ENCODE results near the gene PGM2L1.

PGM2L1 gene

DNA sequence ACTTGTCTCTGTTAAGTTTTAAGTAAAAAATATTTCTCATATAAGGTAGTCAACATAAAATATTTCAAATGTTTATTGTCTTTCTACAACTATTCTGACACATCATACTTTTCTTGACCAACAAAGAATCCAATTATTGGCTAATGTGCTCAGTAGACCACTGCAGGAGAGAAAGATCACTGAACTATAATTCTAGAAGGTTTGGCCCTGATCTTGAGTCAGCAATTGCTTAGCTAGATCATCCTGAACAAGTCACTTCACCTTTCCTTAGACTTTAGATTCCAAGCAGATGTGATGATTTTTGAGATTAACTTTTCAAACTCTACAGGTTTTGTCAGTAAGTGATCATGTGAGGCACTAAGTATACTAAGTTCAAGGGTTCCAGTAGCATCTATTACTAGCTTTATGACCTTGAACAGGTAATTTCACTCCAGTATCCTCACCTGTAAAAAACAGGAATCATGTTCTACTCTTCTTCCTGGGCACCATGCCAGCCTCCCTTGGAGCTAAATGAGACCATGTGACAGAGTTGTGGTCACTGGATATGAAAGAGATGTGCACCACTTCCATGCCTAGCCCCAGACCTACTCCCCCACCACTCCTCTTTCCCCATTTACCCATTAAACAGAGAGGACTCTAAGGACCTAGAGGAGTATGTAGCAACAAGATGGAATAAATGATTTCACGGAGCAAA, 17.3 kb downstream of the PGM2L1 start (continued):
- TF ChIP-seq, protein P1, sequence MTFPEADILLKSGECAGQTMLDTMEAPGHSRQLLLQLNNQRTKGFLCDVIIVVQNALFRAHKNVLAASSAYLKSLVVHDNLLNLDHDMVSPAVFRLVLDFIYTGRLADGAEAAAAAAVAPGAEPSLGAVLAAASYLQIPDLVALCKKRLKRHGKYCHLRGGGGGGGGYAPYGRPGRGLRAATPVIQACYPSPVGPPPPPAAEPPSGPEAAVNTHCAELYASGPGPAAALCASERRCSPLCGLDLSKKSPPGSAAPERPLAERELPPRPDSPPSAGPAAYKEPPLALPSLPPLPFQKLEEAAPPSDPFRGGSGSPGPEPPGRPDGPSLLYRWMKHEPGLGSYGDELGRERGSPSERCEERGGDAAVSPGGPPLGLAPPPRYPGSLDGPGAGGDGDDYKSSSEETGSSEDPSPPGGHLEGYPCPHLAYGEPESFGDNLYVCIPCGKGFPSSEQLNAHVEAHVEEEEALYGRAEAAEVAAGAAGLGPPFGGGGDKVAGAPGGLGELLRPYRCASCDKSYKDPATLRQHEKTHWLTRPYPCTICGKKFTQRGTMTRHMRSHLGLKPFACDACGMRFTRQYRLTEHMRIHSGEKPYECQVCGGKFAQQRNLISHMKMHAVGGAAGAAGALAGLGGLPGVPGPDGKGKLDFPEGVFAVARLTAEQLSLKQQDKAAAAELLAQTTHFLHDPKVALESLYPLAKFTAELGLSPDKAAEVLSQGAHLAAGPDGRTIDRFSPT (tag by site-specific recombination; IDR thresholded peaks at IDR 0.05) = no peak

DNA sequence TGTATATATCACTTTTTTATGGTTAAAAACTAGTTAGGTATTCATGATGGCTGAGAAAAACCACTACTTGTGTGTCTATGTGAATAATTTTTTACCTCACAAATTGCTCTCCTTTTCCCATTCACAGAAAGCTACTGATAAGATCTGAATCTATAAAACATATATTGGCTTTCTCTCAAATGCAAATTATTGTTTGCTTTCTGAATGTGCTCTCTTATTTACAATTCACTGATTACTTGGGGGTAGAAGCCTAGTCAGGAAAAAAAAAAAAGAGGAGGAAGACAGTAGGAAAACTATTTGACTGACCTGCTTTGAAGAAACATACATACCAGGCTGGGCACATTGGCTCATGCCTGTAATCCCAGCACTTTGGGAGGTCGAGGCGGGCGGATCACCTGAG, 20.5 kb downstream of the PGM2L1 start:
- TF ChIP-seq ZNF654 (tag by site-specific recombination; IDR thresholded peaks at IDR 0.05; ENCODE audit: low read depth) (no peak), ZNF529 (tag by site-specific recombination; IDR thresholded peaks at IDR 0.05; ENCODE audit: insufficient replicate concordance) (no peak), TCF7L2 (IDR thresholded peaks at IDR 0.05; ENCODE audit: borderline replicate concordance, low read depth, low read length) (no peak), ZNF354C (tag by site-specific recombination; IDR thresholded peaks at IDR 0.05; ENCODE audit: borderline replicate concordance, low read depth) (no peak)
- TF ChIP-seq, protein P2, sequence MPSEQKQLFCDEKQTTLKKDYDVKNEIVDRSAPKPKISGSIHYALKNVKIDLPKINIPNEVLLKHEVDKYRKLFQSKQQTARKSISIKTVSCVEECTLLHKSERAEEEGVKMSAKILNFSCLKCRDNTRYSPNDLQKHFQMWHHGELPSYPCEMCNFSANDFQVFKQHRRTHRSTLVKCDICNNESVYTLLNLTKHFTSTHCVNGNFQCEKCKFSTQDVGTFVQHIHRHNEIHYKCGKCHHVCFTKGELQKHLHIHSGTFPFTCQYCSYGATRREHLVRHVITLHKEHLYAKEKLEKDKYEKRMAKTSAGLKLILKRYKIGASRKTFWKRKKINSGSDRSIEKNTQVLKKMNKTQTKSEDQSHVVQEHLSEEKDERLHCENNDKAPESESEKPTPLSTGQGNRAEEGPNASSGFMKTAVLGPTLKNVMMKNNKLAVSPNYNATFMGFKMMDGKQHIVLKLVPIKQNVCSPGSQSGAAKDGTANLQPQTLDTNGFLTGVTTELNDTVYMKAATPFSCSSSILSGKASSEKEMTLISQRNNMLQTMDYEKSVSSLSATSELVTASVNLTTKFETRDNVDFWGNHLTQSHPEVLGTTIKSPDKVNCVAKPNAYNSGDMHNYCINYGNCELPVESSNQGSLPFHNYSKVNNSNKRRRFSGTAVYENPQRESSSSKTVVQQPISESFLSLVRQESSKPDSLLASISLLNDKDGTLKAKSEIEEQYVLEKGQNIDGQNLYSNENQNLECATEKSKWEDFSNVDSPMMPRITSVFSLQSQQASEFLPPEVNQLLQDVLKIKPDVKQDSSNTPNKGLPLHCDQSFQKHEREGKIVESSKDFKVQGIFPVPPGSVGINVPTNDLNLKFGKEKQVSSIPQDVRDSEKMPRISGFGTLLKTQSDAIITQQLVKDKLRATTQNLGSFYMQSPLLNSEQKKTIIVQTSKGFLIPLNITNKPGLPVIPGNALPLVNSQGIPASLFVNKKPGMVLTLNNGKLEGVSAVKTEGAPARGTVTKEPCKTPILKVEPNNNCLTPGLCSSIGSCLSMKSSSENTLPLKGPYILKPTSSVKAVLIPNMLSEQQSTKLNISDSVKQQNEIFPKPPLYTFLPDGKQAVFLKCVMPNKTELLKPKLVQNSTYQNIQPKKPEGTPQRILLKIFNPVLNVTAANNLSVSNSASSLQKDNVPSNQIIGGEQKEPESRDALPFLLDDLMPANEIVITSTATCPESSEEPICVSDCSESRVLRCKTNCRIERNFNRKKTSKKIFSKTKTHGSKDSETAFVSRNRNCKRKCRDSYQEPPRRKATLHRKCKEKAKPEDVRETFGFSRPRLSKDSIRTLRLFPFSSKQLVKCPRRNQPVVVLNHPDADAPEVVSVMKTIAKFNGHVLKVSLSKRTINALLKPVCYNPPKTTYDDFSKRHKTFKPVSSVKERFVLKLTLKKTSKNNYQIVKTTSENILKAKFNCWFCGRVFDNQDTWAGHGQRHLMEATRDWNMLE (tag by site-specific recombination; conservative IDR thresholded peaks at IDR 0.05; ENCODE audit: low read depth) = no peak
- TF ChIP-seq, protein P3, sequence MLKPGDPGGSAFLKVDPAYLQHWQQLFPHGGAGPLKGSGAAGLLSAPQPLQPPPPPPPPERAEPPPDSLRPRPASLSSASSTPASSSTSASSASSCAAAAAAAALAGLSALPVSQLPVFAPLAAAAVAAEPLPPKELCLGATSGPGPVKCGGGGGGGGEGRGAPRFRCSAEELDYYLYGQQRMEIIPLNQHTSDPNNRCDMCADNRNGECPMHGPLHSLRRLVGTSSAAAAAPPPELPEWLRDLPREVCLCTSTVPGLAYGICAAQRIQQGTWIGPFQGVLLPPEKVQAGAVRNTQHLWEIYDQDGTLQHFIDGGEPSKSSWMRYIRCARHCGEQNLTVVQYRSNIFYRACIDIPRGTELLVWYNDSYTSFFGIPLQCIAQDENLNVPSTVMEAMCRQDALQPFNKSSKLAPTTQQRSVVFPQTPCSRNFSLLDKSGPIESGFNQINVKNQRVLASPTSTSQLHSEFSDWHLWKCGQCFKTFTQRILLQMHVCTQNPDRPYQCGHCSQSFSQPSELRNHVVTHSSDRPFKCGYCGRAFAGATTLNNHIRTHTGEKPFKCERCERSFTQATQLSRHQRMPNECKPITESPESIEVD (tag by site-specific recombination; IDR thresholded peaks at IDR 0.05) = peak; percentile 54
- no peaks in the 10 kb centered on the region for H3K36me3 ChIP-seq (ENCODE audit: control insufficient read depth in 2 of 2, insufficient read depth in 1 of 2, low read length in 2 of 2)
- no peaks in the 10 kb centered on the region for H3K4me1 ChIP-seq (ENCODE audit: control insufficient read depth, insufficient read depth, low read length)
- H3K27ac ChIP-seq (ENCODE audit: extremely low read depth, low read depth, low read length) = no peak overlapping the region
- POLR2A ChIA-PET = no interaction called here
- no peak overlapping the region for H3K4me3 ChIP-seq (ENCODE audit: low read depth, low read length)
- H3K9me3 ChIP-seq (ENCODE audit: control insufficient read depth, insufficient read depth, low read depth, low read length) = no peaks in the 10 kb centered on the region
- CTCF ChIA-PET = interaction anchor here (0.7 to 1.6 kb wide), 3 partner anchors 11 to 73 kb away, joined by 3 to 4 read pairs (median 4); no protein-coding TSS in a partner anchor

DNA sequence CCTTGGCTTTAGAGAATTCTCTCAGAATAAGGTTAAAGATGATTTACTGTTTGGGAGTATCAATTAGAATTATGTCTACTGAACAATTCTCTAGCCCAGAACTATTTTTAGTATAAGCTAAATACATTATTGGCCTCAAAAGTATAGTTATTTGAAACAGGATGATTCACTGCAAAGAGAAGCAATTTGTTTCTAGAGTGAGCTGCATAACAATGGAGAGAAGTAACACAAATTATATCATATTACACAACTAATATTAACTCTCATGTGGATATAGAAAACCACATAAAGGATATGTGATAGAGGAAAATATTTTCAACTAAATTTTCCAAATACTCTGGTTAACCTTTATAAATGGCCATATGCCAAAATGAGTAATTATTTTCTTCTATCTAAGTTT, 24.9 kb downstream of the PGM2L1 start:
- Histone ChIP-seq H3K4me3 (ENCODE audit: low read depth, low read length) (no peak overlapping the region), H3K27ac (ENCODE audit: extremely low read depth, low read depth, low read length) (no peak overlapping the region), H3K4me1 (ENCODE audit: control insufficient read depth, insufficient read depth, low read length) (peaks cover 5% of the 10 kb centered on the region; the same call in 1 of the 2 replicates), H3K36me3 (ENCODE audit: control insufficient read depth in 2 of 2, insufficient read depth in 1 of 2, low read length in 2 of 2) (no peaks in the 10 kb centered on the region), H3K9me3 (ENCODE audit: control insufficient read depth, insufficient read depth, low read depth, low read length) (no peaks in the 10 kb centered on the region)
- CTCF ChIA-PET = interaction anchor here (1.0 kb wide), 1 partner anchor 16 kb away, joined by 7 read pairs; no protein-coding TSS in a partner anchor
- POLR2A ChIA-PET = no interaction called here
- no peak for TF ChIP-seq ZNF223 (tag by site-specific recombination; IDR thresholded peaks at IDR 0.05)
- no peak for TF ChIP-seq ZNF623 (tag by site-specific recombination; IDR thresholded peaks at IDR 0.05)
- TF ChIP-seq ZNF354C (tag by site-specific recombination; IDR thresholded peaks at IDR 0.05; ENCODE audit: borderline replicate concordance, low read depth) = no peak
- TF ChIP-seq ZNF19 (tag by site-specific recombination; IDR thresholded peaks at IDR 0.05; ENCODE audit: low read depth) = no peak
- TF ChIP-seq ZNF621 (tag by site-specific recombination; IDR thresholded peaks at IDR 0.05) = no peak
- TF ChIP-seq, protein P4, sequence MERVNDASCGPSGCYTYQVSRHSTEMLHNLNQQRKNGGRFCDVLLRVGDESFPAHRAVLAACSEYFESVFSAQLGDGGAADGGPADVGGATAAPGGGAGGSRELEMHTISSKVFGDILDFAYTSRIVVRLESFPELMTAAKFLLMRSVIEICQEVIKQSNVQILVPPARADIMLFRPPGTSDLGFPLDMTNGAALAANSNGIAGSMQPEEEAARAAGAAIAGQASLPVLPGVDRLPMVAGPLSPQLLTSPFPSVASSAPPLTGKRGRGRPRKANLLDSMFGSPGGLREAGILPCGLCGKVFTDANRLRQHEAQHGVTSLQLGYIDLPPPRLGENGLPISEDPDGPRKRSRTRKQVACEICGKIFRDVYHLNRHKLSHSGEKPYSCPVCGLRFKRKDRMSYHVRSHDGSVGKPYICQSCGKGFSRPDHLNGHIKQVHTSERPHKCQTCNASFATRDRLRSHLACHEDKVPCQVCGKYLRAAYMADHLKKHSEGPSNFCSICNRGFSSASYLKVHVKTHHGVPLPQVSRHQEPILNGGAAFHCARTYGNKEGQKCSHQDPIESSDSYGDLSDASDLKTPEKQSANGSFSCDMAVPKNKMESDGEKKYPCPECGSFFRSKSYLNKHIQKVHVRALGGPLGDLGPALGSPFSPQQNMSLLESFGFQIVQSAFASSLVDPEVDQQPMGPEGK (tag by site-specific recombination; IDR thresholded peaks at IDR 0.05) = no peak
- no peak for TF ChIP-seq ZNF121 (tag by site-specific recombination; IDR thresholded peaks at IDR 0.05)
- no peak for TF ChIP-seq ZBTB7A (tag by site-specific recombination; IDR thresholded peaks at IDR 0.05; ENCODE audit: low read depth)
- no peak for TF ChIP-seq ZNF544 (tag by site-specific recombination; IDR thresholded peaks at IDR 0.05)
- TF ChIP-seq ZNF549 (tag by site-specific recombination; IDR thresholded peaks at IDR 0.05) = no peak
- TF ChIP-seq BCL11B (tag by site-specific recombination; IDR thresholded peaks at IDR 0.05; ENCODE audit: low read depth) = no peak
- TF ChIP-seq, protein P5, sequence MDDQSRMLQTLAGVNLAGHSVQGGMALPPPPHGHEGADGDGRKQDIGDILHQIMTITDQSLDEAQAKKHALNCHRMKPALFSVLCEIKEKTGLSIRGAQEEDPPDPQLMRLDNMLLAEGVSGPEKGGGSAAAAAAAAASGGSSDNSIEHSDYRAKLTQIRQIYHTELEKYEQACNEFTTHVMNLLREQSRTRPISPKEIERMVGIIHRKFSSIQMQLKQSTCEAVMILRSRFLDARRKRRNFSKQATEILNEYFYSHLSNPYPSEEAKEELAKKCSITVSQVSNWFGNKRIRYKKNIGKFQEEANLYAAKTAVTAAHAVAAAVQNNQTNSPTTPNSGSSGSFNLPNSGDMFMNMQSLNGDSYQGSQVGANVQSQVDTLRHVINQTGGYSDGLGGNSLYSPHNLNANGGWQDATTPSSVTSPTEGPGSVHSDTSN (CRISPR knock-in tag; IDR thresholded peaks at IDR 0.05) = no peak

Measured in HEK293 (cell line).